Heart right ventricle (tissue), 16 donors: Measurements from ENCODE around the gene SLC16A6. TPM values are rescaled to one million over a fixed set of nuclear protein-coding genes. Genes with fewer than 3 reads are reported as not detected.

ENCODE experiments used
- ATAC-seq, 8 donors: fragments of 200-7000 bp; cut with Tn5 transposase; one replicate each; pipeline ENCODE4 v1.9.1; 2020; ENCODE audit warnings: mild to moderate bottlenecking in 8 of 8, moderate library complexity in 8 of 8, moderate number of reproducible peaks in 1 of 8
- DNase-seq, 2 donors: peaks; one replicate each; pipeline ENCODE4 v3.0.0-alpha.2; 2020
- H3K27ac ChIP-seq, 10 donors: fragments of 200-600 bp; sonication (generic) in 2 of 10; one replicate each; pipeline versions ENCODE4 v1.5.0 to v1.8.0; 2020 to 2022; ENCODE audit warnings: mild to moderate bottlenecking in 3 of 10
- H3K27me3 ChIP-seq, 7 donors: fragments of 200-600 bp; one replicate each; pipeline ENCODE4 v1.8.0; 2021 to 2022; ENCODE audit warnings: mild to moderate bottlenecking in 2 of 7
- H3K36me3 ChIP-seq, 9 donors: fragments of 200-600 bp; sonication (generic) in 1 of 9; one replicate each; pipeline versions ENCODE4 v1.5.0 to v1.8.0; 2020 to 2022; ENCODE audit warnings: mild to moderate bottlenecking in 2 of 9
- H3K4me1 ChIP-seq, 9 donors: fragments of 200-600 bp; sonication (generic) in 1 of 9; one replicate each; pipeline versions ENCODE4 v1.5.0 to v1.8.0; 2020 to 2022; ENCODE audit warnings: mild to moderate bottlenecking in 4 of 9
- H3K4me3 ChIP-seq, 10 donors: fragments of 200-600 bp; sonication (generic) in 2 of 10; one replicate each; pipeline versions ENCODE4 v1.5.0 to v1.8.0; 2020 to 2022; ENCODE audit warnings: mild to moderate bottlenecking in 7 of 10, moderate library complexity in 2 of 10
- H3K9me3 ChIP-seq, 11 donors: fragments of 200-600 bp in 10 of 11; sonication (generic) in 2 of 11; one replicate each; pipeline versions ENCODE4 v1.5.0 to v1.8.0; 2013 to 2022; ENCODE audit warnings: mild to moderate bottlenecking in 2 of 11, control low read depth in 1 of 11, moderate library complexity in 1 of 11
- CTCF ChIP-seq, 9 donors: fragments of 200-600 bp; sonication (generic) in 2 of 9; IDR thresholded peaks; one replicate each; pipeline versions ENCODE4 v1.5.0 to v1.8.0; 2021 to 2022; ENCODE audit warnings: antibody characterized with exemption in 9 of 9, mild to moderate bottlenecking in 5 of 9, moderate library complexity in 1 of 9
- WGBS, 2 donors: extraction: QIAGEN DNeasy Blood & Tissue Kit; methylation state at CpG; one replicate each; pipeline ENCODE4 v1.1.7; 2013; ENCODE audit warnings: inconsistent platforms in 1 of 2; 5-methylcytosine and 5-hydroxymethylcytosine counted together
- intact Hi-C, 10 donors: fragments of 100-400 bp; cut with DNase I; formaldehyde crosslinking; loops; one replicate each; pipeline versions ENCODE4 v1.11.1 to v1.14.2; 2022
- polyA plus RNA-seq, 2 donors: library from polyadenylated mRNA; stranded (reverse); fragments of 200-250 nt; gene quantifications; one replicate each; pipeline ENCODE4 v1.2.3, GENCODE V29; 2013
- total RNA-seq, 10 donors: library from RNA; stranded (reverse); fragmentation: NEBNext Ultra II Directional in 3 of 10; extraction: Animal tissue kit (Norgen Biotek cat#: 25700) in 3 of 10; gene quantifications; one replicate each; pipeline versions ENCODE4 v1.2.1 to v1.2.4, GENCODE V29; 2021 to 2023
- donor health status: Arrhythmogenic right ventricular cardiomyopathy.
- donor health status: ischemic (EF 13 %, LVEDD 7.1; RV severe dilation, severe dysfunction).
- donor health status: healthy with polysubstance abuse.
- donor health status: DM: no; HTN: yes; CAD: no.
- donor health status: DM: no; HTN: no; CAD: no.
- donor health status: ischemic (EF 25% LVEDD 6.9; RV normal size, moderate dysfunction).
- donor health status: ischemic (EF 25% LVEDD 5.7; RV mildly dilated, moderate dysfunction).
- donor health status: healthy.
- donor health status: DM: yes; HTN: yes; CAD: no.
- donor health status: Ischemic cardiomyopathy.
- donor health status: ischemic (EF 35%, LVEDD 5.7; RV mildly dilated, moderate dysfunction).
- donor health status: nonischemic (EF 11% LVEDD 7.7; RV severe dilation, severe dysfunction).
- donor health status: DM: yes; HTN: yes; CAD: no.
- donor health status: PGD.
- donor health status: ischemic (EF 29% LVEDD 5.4; RV normal size, mild dysfunction).
- donor health status: nonischemic (EF 23%, LVEDD 6.1; RV moderate dilation, normal function).

Gene SLC16A6
- total and polyA plus RNA-seq, 12 donors: 0.14 to 1.9 (median 0.59) TPM; not detected in 1

DNA sequence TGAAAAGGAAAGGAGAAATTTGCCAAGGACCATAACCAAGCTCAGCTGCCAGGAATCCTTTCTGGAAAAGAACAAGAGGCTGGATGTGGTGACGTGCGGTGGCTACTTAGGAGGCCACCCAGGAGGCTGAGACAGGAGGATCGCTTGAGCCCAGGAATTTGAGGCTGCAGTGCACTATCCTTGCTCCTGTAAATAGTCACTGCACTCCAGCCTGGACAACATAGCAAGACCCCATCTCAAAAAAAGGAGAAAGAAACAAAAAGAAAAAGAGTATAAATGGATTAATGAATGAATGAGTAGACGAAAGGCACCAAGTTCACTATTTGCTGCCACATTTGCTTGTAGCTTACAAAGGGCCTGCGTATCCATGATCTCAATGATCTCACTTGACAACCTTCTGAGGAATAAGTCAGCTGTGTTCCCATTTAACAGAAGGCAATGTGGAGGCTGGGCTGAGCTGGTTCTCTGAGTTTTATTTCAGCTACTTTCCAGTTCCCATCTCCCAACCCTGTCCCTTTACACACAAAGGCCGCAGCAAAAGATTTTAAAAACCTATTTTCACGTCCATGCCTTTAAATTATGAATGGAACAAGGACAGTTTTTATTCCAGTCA is 30.1 kb upstream of the SLC16A6 start:
- H3K4me1 ChIP-seq: peaks cover 0 to 27% (median 4%) of the 10 kb centered on the region in 9 donors
- no peak for DNase-seq
- 96 to 97% methylated on average over 7 of the region's 7 CpGs for WGBS, 2 donors
- no peaks in the 10 kb centered on the region for H3K9me3 ChIP-seq
- intact Hi-C loops: no loop called here
- H3K27ac ChIP-seq: no peak overlapping the region
- H3K27me3 ChIP-seq: no peaks in the 10 kb centered on the region
- ATAC-seq: no peak
- no peak for TF ChIP-seq CTCF (IDR thresholded peaks at IDR 0.05)
- H3K4me3 ChIP-seq: no peak overlapping the region
- H3K36me3 ChIP-seq: no peaks in the 10 kb centered on the region

- ATAC-seq: no peak
- peaks cover 0 to 34% (median 4%) of the 10 kb centered on the region in 9 donors for H3K4me1 ChIP-seq
- H3K9me3 ChIP-seq: no peaks in the 10 kb centered on the region
- DNase-seq: no peak
- no peak overlapping the region for H3K4me3 ChIP-seq
- intact Hi-C loops: no loop called here
- H3K27ac ChIP-seq: no peak overlapping the region
- no peaks in the 10 kb centered on the region for H3K27me3 ChIP-seq
- no peaks in the 10 kb centered on the region for H3K36me3 ChIP-seq
- TF ChIP-seq CTCF (IDR thresholded peaks at IDR 0.05): no peak
- WGBS, 2 donors: 68 to 76% methylated on average over 5 of the region's 5 CpGs
These were observed 29.5 kb upstream of the SLC16A6 start for GRCh38 chr17:68320311-68320865.

DNA sequence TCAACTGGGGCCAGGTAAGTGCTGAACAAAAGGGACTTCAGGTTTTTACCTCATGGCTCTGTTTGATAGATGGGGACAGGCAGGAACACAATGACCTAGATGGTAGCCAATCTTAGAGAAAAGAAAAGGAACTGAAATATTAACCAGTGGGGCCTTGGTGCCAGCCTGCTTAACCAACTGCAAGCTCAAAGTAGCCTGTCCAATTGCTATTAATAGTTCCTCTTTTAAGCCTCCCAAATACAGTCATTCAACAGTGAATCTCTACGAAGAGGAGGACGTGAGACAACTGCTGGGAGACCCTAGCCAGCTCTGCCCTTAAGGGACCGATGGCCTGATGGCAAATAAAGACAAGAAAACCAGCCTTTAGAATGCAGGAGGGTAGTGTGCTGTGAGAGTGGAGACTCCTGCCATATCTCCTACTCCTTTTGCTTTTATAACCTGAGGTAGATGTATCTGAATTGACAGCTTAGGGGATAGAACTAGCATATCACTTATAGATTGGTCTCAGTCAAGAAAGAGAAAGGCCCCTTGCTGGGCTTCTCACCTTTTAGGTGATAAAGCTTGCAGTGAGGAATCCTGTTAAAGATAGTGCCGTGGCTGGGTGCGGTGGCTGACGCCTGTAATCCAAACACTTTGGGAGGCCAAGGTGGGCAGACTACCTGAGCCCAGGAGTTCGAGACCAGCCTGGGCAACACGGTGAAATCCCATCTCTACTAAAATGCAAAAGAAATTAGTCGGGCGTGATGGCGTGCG is 28.7 kb upstream of the SLC16A6 start:
- Histone ChIP-seq H3K27ac (peak overlapping the region in 1 of 10 donors; percentile 22), H3K9me3 (no peaks in the 10 kb centered on the region), H3K27me3 (no peaks in the 10 kb centered on the region), H3K4me3 (no peak overlapping the region), H3K36me3 (no peaks in the 10 kb centered on the region), H3K4me1 (peaks cover 0 to 42% (median 4%) of the 10 kb centered on the region in 9 donors)
- ATAC-seq (peak in 5 of 8 donors; percentile 23 to 55 (median 48)), DNase-seq (no peak)
- TF ChIP-seq CTCF (IDR thresholded peaks at IDR 0.05): no peak
- intact Hi-C loops: no loop called here
- WGBS, 2 donors: 75 to 84% methylated on average over 12 of the region's 12 CpGs

DNA sequence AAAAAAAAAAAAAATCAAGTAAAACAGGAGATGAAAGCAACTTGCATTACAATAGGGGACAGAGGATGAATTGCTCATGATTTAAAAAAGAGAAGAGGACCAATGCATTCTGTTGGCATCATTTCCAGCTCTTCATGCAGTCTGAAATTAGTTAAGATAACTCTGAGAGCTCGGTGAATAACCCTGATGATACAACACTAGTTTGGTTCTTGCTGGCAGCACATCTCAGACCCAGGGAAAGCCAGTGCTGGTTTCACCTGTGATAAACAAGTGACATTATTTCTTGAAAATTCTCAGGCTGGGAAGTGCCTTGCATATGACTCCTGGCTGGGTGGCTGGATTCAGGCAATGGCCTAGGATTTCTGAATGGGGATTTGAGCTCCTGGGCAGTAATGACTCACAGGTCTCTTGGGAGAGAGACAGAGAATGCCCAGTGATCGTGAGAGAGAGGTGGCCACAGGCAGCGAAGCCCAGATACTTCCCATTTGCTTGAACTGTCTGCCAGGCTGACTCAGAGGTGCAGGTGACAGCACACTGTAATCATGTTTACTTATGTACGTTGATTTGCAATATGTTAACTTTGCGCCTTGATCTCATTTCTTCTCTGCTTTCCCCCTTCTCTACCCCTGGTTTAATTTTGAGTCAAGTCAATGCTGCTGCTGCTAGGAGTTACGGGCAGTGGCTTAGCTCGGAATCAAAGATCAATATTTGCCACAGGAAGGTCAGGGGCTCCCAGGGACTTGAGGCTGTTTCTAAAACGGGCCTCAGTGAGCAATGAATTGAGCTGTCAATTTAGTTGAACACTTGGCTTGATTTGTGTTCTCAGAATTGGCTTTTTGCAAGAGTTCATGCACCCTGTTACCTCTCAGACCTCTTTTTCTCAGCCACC is 27.4 kb upstream of the SLC16A6 start:
- Histone ChIP-seq H3K27ac (peak overlapping the region in 1 of 10 donors; percentile 22), H3K4me3 (no peak overlapping the region), H3K9me3 (no peaks in the 10 kb centered on the region), H3K36me3 (no peaks in the 10 kb centered on the region), H3K4me1 (peaks cover 0 to 54% (median 4%) of the 10 kb centered on the region in 9 donors), H3K27me3 (no peaks in the 10 kb centered on the region)
- intact Hi-C loops: no loop called here
- ATAC-seq (peak in 1 of 8 donors; percentile 56), DNase-seq (no peak)
- 73 to 81% methylated on average over 8 of the region's 8 CpGs for WGBS, 2 donors
- TF ChIP-seq CTCF (IDR thresholded peaks at IDR 0.05): no peak
